GM18517 (cell line): Measurements from ENCODE around the gene TRIM16.
"Not testable (repeated sequence)": the region's sequence is repeated elsewhere in the genome, so short reads cannot be mapped to it uniquely, and the experiment has no call there.

Experiments
- ATAC-seq: cut with Tn5 transposase; IDR thresholded peaks from one replicate; pipeline ENCODE4 v1.9.1; 2021; ENCODE audit warnings: mild to moderate bottlenecking, moderate library complexity; ENCODE audit not compliant: unreplicated experiment

TRIM16 gene

GRCh38 chr17:15659236-15659635 lies 24.9 kb downstream of the TRIM16 start:
- no peak for ATAC-seq

GRCh38 chr17:15658296-15658695 lies 25.8 kb downstream of the TRIM16 start:
- no peak for ATAC-seq

GRCh38 chr17:15657868-15658267 lies 26.2 kb downstream of the TRIM16 start:
- no peak for ATAC-seq

GRCh38 chr17:15654886-15655561 lies 29.1 kb downstream of the TRIM16 start:
- no peak for ATAC-seq

GRCh38 chr17:15654401-15654800 lies 29.7 kb downstream of the TRIM16 start:
- ATAC-seq = not testable (repeated sequence)

- ATAC-seq = no peak
Observed at GRCh38 chr17:15652960-15653359, 31.2 kb downstream of the TRIM16 start.

- ATAC-seq = no peak
Observed at GRCh38 chr17:15651583-15652110, 32.5 kb downstream of the TRIM16 start.

GRCh38 chr17:15650741-15651582 lies 33.1 kb downstream of the TRIM16 start:
- no peak for ATAC-seq

GRCh38 chr17:15649861-15650421 lies 34.2 kb downstream of the TRIM16 start:
- ATAC-seq = no peak

- ATAC-seq = no peak
Observed at GRCh38 chr17:15648386-15648785, 35.7 kb downstream of the TRIM16 start.

- not testable (repeated sequence) for ATAC-seq
Observed at GRCh38 chr17:15645942-15646312, 38.2 kb downstream of the TRIM16 start.

GRCh38 chr17:15645099-15645941 lies 38.8 kb downstream of the TRIM16 start:
- ATAC-seq = not testable (repeated sequence)

GRCh38 chr17:15642505-15643251 lies 41.4 kb downstream of the TRIM16 start:
- not testable (repeated sequence) for ATAC-seq

- not testable (repeated sequence) for ATAC-seq
Observed at GRCh38 chr17:15642014-15642413, 42.1 kb downstream of the TRIM16 start.

- ATAC-seq = not testable (repeated sequence)
Observed at GRCh38 chr17:15630930-15631453, 53.1 kb downstream of the TRIM16 start.

- ATAC-seq = not testable (repeated sequence)
Observed at GRCh38 chr17:15629991-15630390, 54.1 kb downstream of the TRIM16 start.

- ATAC-seq = not testable (repeated sequence)
Observed at GRCh38 chr17:15623661-15624209, 60.4 kb downstream of the TRIM16 start.

GRCh38 chr17:15623255-15623654 lies 60.9 kb downstream of the TRIM16 start:
- ATAC-seq = not testable (repeated sequence)

GRCh38 chr17:15622124-15622523 lies 62.0 kb downstream of the TRIM16 start:
- not testable (repeated sequence) for ATAC-seq
